ENCODE data around the gene TRIM67.
"Not testable (repeated sequence)": the region's sequence is repeated elsewhere in the genome, so short reads cannot be mapped to it uniquely, and the experiment has no call there.

The TRIM67 gene

GRCh38 chr1:231161667-231162296 is at the start of gene TRIM67:
TRIM67 (plus strand) TSS chr1:231162058; CDS start chr1:231162970, 912 bp downstream.
- DNase-seq (ENCODE audit: low read depth in 2 of 2, low spot score in 1 of 2), result no peak

DNA sequence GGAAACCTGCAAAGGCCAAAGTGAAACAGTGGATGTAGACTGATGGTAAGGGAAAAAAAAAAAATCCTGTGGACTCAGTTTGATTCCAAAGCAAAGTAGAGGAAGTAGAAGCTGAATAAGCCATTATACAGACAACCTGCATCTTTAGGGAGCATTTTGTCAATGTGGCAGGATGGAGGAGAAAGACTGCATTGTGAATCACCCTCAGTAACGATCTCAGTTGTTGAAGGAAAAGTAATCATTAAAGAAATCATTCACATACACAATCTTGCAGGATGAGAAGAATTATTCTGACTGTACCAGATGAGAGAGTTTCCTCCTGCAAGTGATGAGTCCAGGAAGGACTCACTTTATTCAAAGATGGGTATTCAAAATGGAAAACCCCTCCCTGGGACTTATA is 45.1 kb upstream of the TRIM67 start:
- DNase-seq (ENCODE audit: low read depth in 2 of 2, low spot score in 1 of 2), result no peak

- DNase-seq (ENCODE audit: low read depth in 2 of 2, low spot score in 1 of 2), result no peak
Measured at GRCh38 chr1:231118704-231119453, 43.0 kb upstream of the TRIM67 start.

GRCh38 chr1:231121533-231121932 is 40.3 kb upstream of the TRIM67 start:
- DNase-seq (ENCODE audit: low read depth in 2 of 2, low spot score in 1 of 2), result no peak

DNA sequence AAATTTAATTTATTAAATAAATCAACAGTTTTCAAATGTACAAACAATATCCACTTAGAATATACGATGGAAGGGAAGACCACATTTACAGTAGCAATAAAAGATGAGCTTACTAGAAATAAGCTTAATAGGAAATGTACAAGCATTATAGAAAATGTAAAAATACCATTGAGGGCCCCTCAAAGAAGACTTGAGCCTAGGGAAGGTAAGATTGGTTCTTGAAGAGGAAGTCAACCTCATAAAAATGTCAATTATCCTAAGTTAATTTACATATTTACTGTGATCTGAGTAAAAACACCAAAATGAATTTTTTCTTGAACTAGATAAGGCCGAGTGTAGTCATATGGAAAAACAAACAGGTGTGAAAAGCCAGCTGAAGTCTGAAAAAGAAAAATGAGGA is 39.7 kb upstream of the TRIM67 start:
- DNase-seq (ENCODE audit: low read depth in 2 of 2, low spot score in 1 of 2), result no peak

DNA sequence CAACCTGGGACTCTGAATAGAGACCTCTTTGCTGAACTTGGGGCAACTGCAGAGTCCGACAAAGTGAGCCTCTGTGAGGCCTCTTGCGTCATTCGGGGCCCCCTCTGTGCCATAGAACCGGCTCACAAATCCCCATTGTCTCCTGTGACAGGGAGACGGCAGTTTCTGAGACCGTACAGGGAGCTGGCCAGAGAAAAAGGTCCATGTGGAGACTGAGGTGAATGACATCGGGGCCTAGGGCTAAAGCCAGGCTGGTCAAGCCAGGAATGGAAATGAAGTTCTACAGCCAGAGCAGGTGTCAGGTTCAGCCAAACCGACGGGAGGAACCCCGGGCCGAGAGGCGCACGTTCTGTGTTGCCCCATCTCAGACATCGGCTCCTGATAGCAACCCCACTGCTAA is 37.1 kb upstream of the TRIM67 start:
- no peak for DNase-seq (ENCODE audit: low read depth in 2 of 2, low spot score in 1 of 2)

DNA sequence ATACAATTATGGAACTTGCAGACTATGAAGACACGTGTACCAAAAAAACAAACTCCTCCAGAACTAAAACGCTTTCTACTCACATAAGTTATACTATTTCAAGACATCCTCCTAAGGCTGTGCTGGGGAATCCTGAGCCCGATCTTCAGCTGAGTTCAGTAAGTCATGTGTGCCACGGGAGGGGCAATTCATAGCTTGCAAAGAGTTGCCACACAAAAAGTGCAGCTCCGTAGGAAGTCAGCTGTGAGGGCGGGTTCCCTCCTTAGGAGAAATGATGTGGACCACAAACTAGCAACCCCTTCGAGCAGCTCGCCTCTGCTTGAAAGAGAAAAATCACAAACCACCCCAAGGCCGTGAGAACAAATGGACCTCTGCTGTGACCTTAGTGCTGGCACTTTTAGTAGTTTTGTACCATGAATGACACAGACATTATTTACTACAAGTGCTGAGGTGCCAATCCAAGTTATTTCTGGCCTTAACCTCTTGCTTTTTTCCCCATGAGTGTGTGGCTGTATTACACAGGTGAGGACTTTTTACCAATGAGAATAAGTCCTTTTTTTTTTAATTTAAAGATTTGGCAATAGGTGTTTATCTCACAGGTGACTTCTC is 35.8 kb upstream of the TRIM67 start:
- no peak for DNase-seq (ENCODE audit: low read depth in 2 of 2, low spot score in 1 of 2)

DNA sequence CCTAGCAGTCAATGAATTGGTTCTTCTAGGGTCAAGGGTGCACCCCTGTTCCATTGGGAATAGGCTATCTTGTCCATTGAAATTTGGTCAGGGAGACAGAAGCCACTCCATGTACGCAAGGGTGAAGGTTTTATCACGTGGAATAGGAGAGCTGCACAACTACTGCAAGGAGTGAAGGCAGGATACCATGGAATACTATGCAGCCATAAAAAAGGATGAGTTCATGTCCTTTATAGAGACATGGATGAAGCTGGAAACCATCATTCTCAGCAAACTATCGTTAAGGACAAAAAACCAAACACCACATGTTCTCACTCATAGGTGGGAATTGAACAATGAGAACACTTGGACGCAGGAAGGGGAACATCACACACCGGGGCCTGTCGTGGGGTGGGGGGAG is 34.8 kb upstream of the TRIM67 start:
- not testable (repeated sequence) for DNase-seq (ENCODE audit: low read depth in 2 of 2, low spot score in 1 of 2)

DNA sequence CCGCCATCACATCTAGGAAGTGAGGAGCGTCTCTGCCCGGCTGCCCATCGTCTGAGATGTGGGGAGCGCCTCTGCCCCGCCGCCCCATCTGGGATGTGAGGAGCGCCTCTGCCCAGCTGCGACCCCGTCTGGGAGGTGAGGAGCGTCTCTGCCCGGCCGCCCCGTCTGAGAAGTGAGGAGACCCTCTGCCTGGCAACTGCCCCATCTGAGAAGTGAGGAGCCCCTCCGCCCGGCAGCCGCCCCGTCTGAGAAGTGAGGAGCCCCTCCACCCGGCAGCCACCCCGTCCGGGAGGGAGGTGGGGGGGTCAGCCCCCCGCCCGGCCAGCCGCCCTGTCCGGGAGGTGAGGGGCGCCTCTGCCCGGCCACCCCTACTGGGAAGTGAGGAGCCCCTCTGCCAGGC is 33.4 kb upstream of the TRIM67 start:
- not testable (repeated sequence) for DNase-seq (ENCODE audit: low read depth in 2 of 2, low spot score in 1 of 2)

DNA sequence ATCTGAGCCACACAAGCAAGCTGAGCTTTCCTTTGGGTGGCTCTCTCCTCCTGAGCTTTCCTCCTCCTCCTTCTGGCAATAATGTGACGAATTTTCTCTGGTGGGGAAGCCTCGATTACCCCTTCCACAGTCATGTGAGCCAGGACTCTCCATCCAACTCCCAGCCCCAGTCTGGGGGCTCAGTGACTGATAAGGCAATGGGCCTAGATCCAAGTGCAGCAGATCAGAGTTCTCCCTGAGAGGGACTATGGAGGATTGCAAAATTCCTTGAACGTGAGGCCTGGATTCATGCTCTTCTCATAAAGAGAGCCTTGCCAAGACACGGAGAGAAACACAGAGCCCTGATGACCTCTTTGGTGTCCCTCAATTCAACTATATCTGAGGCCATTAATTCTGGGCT is 31.3 kb upstream of the TRIM67 start:
- DNase-seq (ENCODE audit: low read depth in 2 of 2, low spot score in 1 of 2), result no peak

- DNase-seq (ENCODE audit: low read depth in 2 of 2, low spot score in 1 of 2), result not testable (repeated sequence)
Measured at GRCh38 chr1:231132591-231132990, 29.3 kb upstream of the TRIM67 start.

GRCh38 chr1:231134624-231135023 is 27.2 kb upstream of the TRIM67 start:
- no peak for DNase-seq (ENCODE audit: low read depth in 2 of 2, low spot score in 1 of 2)

GRCh38 chr1:231138236-231138635 is 23.6 kb upstream of the TRIM67 start:
- DNase-seq (ENCODE audit: low read depth in 2 of 2, low spot score in 1 of 2), result no peak

GRCh38 chr1:231139125-231139649 is 22.7 kb upstream of the TRIM67 start:
- DNase-seq (ENCODE audit: low read depth in 2 of 2, low spot score in 1 of 2), result no peak

- no peak for DNase-seq (ENCODE audit: low read depth in 2 of 2, low spot score in 1 of 2)
Measured at GRCh38 chr1:231139659-231140654, 21.9 kb upstream of the TRIM67 start.

- DNase-seq (ENCODE audit: low read depth in 2 of 2, low spot score in 1 of 2), result no peak
Measured at GRCh38 chr1:231144416-231145193, 17.3 kb upstream of the TRIM67 start.

- no peak for DNase-seq (ENCODE audit: low read depth in 2 of 2, low spot score in 1 of 2)
Measured at GRCh38 chr1:231147896-231148295, 14.0 kb upstream of the TRIM67 start.

DNA sequence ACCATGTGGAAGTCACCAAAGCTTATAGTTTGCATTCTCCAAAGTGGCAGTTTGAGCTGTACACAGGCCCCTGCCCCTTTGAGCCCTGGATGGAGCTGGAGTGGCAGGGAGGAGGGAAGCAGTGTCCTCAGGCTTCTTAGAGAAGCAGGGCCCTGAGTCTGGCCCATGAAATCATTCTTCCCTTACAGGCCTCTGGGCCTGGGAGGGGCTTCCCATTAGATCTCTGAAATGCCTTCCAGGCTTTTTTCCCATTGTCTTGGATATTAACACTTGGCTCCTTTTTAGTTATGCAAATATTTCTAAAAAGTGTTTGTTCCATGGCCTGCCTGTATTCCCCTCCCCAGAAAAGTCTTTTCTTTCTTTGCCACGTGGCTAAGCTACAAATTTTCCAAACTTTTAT is 10.0 kb upstream of the TRIM67 start:
- no peak for DNase-seq (ENCODE audit: low read depth in 2 of 2, low spot score in 1 of 2)

DNA sequence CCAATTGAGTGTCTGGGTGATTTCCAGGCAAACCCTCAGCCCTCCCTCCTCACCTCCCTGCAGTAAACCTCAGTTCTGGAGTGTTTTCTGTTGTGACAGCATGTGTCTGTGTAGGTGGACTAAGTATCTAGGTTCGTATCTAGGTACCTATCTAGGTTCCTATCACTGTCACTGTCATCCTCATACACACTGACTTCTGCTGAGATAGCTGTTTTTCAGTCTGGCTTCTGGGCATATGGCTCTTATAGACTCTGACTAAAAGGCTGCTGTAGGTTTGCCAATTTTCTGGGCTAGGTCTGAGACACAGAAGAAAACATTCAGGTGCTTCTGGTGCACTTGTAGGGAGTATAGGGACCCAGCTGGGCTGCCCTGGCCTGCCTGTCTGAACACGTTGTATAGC is 8.1 kb upstream of the TRIM67 start:
- DNase-seq (ENCODE audit: low read depth in 2 of 2, low spot score in 1 of 2), result no peak

DNA sequence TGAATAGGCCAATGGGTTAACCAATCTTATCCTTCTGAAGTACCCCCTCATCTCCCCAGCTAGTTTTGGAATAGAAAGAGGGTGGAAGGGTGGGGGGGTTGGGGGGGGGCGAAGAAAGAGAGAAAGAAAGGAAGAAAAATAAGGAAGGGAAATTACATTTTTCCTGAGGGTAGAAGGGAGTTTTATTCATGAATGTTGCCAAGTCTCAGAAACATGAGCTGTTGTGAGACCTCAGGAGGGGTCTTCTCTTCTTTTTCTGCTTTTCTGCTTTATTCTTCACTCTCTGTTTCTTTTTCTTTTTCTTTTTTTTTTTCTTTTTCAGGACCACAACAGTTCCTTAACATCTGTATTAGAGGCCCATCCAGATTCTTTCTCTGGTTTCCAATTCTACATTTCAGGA is 6.0 kb upstream of the TRIM67 start:
- DNase-seq (ENCODE audit: low read depth in 2 of 2, low spot score in 1 of 2), result no peak
